GM19238 (cell line): ENCODE measurements around the gene KEAP1.
"Not testable (repeated sequence)": the region's sequence is repeated elsewhere in the genome, so short reads cannot be mapped to it uniquely, and the experiment has no call there.

Experiments used
- DNase-seq: peaks from one replicate; pipeline ENCODE4 v3.0.0; 2011; ENCODE audit warnings: low spot score; ENCODE audit not compliant: insufficient read length

KEAP1 gene

DNA sequence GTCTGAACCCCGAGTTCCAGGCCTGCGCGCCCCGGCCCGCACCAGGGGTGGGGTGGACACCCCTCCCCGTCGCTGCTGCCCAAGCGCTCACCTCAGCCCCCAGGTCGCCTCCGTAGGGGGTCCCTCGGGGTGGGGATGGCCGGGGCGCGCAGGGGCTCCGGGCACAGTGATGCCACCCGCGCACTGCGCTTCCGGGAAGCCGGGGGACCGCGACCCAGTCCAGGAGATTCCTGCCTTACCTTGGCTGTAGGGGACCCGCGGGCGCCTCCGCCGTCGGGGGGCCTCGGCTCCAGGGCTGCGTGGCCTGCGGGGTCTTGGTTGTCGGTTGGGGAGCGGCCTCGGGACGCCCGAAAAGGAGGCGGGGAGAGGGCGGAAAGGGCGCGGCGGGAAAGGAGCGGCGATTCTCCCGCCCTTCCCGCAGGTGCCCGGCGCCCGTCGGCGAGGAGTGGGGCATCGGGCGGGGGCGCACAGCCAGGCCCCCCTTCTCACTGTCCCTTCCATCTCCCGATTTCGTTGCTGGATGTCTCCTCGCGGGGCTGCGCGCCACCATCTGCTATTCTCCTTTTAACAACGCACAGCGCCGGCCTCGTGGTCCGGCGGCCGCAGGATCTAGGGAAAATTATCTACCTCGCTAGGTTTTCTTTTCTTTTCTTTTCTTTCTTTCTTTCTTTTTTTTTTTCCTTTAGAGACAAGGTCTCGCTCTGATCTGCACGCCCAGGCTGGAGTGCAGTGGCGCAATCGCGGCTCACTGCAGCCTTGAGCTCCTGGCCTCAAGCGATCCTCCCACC, at the start of gene KEAP1:
KEAP1 (minus strand) TSS at position 355 of the 788 bp plus-strand sequence. CDS start 3,323 bp downstream, outside the sequence.
- no peak for DNase-seq

DNA sequence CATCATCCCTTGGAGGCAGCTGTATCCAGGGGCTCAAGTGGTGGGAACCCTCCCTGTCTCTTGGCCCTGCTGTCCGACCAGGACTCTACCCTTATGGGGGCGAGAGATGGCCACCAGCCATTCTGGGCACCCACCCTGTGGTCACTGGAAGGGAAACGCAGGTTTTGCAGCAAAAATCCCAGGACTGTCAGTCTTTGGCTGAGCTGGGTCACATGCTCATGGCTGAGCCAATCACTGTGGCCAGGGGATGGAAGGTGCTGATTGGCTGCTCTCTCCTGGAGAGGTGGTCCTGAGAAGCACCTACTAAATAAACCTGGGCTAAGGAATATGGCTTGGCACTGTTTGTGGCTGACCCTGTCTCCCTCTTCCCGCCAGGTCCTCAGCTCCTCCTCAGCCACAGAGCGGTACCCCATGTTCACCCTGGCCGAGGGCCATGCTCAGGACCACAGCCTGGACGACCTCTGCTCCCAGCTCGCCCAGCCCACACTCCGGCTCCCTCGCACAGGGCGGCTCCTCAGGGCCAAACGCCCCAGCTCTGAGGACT, 49.4 kb upstream of the KEAP1 start:
- no peak for DNase-seq

DNA sequence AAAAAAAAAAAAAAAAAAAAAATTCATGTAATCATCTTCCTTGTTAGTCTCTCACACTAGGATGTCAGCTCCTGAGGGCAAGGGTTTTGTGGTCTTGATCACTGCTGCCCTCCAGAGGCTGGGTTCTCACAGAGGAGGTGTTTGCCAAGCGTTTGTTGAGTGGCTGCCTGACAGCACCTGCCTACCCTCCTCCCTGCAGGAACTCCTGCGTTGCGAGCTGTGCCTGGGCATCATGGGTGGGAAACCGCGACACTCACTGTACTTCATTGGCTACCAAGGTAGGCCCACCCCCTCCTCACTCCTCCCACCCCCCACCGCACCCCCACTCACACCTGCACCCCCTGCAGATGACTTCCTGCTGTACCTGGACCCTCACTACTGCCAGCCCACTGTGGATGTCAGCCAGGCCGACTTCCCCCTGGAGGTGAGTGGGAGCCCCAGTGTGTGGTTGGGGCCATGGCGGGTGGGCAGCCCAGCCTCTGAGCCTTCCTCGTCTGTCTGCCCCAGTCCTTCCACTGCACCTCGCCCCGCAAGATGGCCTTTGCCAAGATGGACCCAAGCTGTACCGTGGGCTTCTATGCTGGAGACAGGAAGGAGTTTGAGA, 48.6 kb upstream of the KEAP1 start:
- DNase-seq: no peak

DNA sequence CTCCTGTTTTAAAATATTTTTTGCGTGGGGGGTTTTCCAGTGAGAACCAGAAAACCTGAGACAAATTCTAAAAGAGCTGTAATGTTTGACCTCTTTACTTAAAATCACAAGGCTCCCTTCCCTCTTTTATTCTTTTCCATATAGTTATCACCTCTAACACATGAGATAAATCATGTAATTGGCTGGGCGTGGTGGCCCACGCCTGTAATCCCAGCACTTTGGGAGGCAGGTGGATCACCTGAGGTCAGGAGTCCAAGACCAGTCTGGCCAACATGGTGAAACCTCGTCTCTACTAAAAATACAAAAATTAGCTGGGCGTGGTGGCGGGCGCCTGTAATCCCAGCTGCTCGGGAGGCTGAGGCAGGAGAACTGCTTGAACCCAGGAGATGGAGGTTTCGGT, 47.9 kb upstream of the KEAP1 start:
- DNase-seq: not testable (repeated sequence)

DNA sequence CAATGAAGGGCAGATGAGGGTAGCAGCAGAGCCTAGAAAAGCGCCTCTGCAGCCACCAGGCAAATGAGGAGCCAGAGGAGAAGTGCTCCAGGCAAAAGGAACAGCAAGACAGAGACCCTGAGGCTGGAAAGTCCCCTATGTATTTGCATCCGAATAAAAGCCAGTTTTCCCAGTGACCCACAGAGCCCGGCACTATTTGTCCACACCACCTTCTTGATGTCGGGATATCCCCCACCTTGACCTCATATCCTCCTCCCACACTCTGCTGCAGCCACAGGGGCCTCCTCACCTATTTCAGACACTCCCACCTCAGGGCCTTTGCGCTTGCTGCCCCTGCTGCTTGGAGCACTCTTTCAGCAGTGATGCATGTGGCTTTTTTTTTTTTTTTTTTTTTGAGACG, 47.2 kb upstream of the KEAP1 start:
- no peak for DNase-seq

DNA sequence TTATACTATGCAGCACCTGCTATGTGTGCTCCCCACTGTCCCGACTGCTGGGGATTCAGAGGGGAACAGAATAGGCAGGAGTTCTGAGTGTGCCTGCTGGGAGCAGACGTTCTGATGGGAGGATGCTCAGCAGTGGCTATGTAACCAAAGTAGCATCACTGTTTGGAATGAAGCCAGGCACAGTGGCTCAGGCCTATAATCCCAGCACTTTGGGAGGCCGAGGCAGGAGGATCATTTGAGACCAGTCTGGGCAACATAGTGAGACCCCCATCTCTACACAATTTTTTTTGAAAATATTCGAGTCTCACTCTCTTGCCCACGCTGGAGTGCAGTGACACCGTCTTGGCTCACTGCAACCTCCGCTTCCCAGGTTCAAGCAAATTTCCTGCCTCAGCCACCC, 46.6 kb upstream of the KEAP1 start:
- DNase-seq: no peak

DNA sequence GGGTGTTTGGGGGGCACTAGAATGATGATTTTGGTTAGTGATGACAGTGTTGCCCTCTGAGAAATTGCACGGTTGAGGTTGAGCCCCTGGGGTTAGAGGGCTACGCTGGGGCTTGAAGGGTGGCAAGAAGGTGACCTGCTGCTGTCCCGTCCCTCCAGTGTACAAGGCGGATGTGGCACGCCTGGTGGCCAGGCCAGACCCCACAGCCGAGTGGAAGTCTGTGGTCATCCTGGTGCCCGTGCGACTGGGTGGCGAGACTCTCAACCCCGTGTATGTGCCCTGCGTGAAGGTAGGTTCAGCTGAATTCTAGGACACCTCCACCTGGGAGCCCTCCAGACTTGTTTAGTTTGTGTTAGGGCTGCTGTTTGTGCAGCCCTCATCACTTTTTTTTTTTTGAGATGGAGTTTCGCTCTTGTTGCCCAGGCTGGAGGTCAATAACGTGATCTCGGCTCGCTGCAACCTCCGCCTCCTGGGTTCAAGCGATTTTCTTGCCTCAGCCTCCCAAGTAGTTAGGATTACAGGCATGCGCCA, 45.7 kb upstream of the KEAP1 start:
- DNase-seq: no peak

DNA sequence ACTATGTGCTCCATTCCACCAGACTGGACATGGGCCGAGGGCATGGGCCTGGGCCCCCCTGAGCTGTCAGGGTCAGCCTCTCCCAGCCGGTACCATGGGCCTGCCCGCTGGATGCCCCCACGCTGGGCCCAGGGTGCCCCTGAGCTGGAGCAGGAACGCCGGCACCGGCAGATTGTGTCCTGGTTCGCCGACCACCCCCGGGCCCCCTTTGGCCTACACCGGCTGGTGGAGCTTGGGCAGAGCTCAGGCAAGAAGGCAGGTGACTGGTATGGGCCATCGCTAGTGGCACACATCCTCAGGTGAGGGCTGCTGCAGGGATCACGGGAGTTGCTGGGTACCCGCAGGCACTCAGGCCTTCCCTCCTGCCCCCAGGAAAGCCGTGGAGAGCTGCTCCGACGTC, 43.7 kb upstream of the KEAP1 start:
- no peak for DNase-seq

DNA sequence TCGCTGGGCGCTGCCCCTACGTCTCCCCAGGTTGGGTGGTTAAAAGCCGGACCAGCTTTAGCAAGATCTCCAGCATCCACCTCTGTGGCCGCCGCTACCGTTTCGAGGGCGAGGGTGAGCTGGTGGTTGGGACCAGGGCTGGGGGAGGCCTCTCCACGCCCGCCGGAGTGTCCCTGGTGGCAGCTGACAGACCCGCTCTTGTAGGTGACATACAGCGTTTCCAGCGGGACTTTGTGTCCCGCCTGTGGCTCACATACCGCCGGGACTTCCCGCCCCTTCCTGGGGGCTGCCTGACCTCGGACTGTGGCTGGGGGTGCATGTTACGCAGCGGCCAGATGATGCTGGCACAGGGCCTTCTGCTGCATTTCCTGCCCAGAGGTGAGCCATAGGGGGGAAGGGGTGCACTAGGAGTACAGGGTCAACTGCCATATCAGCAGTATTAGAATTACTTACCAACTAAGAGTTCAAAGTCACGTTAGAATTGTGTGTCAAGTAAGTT, 41.6 kb upstream of the KEAP1 start:
- no peak for DNase-seq

DNA sequence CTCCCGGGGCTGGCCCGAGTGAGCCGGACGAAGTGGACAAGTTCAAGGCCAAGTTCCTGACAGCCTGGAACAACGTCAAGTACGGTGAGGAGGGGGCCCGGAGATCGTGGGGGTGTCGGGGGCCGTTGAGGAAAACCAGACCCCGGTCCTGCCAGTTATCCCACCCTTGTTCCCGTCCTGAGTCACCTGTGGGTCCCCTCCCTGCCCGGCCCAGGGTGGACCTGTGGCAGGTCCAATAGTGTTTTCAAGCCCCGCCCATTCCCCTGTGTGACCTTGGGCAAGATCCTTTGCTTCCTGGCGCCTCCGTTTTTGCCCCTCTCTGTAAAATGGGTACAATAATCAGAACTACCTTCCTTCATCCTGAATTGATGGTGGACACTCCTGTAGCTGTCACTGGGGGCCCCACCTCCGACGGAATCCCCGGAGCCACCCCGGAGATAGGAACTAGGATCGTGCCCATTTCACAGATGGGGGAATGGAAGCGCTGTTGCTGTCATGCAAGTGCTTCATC, 41.1 kb upstream of the KEAP1 start:
- DNase-seq: no peak

DNA sequence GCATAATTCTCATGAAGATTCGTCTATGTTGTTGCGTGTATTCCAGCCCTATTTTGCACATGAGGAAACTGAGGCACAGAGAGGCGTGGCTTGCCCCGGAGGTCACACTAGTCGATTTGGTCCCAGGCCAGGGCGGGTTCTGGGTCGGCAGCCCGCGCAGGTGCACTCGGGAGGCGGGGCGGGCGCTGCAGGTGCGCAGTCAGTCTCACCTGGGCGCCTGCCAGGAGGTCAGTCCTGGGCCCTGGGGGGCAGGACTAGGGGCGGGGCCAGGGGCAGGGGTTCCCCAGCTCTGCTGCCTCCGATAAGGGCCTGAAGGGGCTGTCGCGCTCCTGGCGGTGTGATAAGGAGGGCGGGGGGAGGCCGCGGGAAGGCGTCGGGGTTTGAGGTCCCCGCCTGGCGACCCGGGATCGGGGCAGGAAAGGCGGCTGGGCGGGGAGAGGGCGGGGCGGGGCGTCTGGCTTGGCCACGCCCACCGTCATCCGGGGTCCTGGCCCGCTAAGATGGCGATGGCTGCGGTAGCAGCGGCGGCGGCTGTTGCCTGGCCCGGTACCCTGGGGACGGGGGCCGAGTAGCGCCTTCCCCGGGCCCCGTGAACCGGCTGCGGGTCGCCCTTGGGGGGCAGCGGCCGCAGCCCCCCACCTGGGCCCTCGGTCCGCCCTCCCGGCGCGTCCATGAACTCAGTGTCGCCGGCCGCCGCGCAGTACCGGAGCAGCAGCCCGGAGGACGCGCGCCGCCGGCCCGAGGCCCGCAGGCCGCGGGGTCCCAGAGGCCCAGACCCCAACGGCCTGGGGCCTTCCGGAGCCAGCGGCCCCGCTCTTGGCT, 40.5 kb upstream of the KEAP1 start, which contains the start of gene ATG4D:
ATG4D (plus strand) TSS at position 485 of the 822 bp plus-strand sequence; CDS start at position 672, 187 bp downstream.
- peak; percentile 95 for DNase-seq

DNA sequence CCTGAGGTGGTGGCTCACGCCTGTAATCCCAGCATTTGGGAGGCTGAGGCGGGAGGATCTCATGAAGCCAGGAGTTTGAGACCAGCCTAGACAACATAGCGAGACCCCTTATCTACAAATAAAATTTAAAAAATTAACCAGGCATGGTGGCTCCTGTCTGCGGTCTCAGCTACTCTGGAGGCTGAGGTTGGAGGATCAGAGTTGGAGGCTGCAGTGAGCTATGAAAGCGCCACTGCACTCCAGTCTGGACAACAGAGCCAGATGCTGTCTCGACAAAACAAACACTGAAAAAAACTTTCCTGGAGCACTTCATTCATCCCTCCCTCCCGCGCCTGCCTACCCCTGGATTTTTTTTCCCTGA, 39.9 kb upstream of the KEAP1 start:
- no peak for DNase-seq

DNA sequence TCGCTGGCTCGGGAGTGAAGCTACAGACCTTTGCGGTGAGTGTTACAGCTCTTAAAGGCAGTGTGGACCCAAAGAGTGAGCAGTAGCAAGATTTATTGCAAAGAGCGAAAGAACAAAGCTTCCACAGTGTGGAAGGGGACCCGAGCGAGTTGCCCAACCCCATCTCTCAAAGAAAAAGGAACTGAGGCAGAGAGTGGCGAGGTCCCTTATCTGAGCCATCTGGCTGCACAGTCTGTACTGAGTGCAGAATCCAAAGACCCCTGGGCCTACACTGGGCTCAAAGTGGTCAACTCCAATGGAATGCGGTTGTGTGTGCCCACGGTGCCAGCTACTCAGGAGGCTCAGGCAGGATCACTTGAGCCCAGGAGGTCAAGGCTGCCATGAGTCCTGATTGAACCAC, 35.9 kb upstream of the KEAP1 start:
- not testable (repeated sequence) for DNase-seq

DNA sequence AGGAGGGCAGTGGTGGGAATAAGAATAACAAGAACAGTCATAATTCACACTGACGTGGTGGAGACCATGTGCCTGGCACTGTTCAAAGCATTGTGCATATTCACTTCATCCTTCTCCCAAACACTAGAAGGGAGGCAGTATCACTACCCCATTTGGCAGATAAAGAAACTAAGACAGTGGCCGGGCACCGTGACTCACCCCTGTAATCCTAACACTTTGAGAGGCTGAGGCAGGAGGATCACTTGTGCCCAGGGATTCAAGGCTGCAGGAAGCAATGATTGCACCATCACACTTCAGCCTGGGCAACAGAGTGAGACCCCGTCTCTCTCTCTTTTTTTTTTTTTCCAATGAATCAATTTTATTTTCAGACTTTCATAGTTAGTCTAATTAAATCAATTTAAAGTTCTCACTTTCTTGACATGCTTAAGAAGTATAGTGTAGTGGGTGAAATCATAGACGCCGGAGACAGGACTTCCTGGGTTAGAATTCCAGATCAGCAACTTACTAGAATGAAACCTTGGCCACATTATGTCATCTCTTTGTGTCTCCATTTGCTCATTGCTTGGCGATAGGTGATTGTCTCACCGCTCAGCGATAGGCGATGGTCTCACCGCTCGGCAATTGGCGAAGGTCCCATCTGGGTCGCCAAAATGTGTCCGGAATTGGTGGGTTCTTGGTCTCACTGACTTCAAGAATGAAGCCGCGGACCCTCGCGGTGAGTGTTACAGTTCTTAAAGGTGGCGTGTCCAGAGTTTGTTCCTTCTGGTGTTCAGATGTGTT, 35.2 kb upstream of the KEAP1 start:
- no peak for DNase-seq

DNA sequence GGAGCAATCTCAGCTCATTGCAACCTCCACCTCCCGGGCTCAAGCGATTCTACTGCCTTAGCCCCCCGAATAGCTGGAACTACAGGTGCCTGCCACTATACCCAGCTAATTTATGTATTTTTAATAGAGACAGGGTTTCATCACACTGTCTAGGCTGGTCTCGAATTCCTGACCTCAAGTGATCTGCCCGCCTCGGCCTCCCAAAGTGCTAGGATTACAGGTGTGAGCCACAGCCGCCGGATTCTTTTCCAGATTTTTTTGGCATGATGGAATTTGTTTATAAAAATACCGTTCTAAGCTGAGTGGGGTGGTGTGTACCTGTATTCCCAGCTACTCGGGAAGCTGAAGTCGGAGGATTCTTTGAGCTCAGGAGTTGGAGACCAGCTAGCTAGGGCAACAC, 34.5 kb upstream of the KEAP1 start:
- no peak for DNase-seq

DNA sequence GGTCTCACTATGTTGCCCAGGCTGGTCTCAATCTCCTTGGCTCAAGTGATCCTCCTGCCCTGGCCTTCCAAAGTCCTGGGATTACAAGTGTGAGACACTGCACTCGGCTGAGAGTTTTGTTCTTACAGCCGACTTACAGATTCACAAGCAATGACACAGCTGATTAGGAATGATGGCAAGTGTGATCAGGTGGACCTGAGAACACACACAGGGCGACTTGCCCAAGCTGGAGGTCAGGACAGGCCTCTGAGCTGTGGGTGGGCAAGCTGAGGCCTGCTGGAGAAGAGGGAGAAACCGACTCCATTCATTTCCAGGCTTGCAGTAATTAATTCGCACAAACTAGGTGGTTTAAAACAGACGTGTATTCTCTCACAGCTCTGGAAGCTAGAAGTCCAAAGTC, 32.5 kb upstream of the KEAP1 start:
- no peak for DNase-seq

DNA sequence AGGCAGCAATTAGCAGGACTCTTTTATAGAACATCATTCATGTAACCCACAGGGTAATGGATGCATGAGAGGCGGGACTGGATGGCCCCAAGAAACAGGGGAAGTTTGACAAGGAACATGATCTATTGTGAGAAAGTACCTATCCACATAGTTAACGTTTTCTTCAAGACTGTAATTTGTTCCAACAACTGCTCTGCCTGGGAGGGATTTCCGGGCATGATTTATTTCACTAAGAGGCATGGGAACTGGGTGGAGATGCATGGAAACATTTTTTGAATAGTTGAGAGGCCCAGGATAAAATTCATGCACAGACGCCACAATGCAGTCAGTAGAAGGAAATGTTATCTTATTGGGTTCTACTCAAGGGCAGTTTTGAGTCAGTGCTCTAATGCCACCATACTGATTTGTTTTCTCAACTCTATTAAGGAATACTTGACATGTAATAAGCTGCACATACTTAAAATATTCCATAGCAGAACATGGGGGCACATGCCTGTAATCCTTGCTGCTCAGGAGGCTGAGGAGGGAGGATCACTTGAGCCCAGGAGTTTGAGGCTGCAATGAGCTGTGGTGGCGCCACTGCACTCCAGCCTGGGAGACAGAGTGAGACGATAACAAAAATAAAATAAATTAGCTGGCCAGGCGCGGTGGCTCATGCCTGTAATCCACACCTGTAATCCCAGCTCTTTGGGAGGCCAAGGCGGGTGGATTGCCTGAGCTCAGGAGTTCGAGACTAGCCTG, 30.7 kb upstream of the KEAP1 start:
- no peak for DNase-seq

DNA sequence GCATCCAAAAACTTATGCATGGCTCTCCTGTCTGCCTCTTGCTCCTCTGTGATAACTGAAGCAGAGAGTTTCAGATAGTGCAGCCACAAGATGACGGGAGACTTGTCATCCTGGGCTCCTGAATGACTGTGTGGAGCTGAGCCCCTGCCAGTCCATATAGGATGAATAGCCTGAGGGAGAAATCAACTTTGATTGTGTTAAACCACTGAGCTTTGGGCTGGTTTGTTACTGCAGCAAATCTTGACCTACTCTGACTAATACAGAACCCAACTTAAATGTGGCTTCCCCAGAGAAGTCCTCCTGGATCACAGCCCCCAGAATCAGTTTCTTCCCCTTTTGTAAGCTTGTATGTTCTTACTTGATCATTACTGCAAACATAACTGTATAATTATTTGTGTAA, 29.3 kb upstream of the KEAP1 start:
- no peak for DNase-seq

DNA sequence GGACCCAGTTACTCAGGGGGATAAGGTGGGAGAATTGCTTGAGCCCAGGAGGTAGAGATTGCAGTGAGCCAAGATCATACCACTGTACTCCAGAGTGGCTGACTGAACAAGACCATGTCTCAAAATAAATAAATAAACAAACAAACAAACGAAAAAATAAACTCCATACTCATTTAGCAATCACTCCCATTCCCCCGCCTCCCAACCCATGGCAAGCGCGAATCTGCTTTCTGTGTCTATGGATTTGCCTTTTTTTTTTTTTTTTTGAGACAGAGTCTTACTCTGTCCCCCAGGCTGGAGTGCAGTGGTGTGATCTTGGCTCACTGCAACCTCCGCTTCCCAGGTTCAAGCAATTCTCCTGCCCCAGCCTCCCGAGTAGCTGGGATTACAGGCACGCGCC, 23.7 kb upstream of the KEAP1 start:
- DNase-seq: not testable (repeated sequence)

DNA sequence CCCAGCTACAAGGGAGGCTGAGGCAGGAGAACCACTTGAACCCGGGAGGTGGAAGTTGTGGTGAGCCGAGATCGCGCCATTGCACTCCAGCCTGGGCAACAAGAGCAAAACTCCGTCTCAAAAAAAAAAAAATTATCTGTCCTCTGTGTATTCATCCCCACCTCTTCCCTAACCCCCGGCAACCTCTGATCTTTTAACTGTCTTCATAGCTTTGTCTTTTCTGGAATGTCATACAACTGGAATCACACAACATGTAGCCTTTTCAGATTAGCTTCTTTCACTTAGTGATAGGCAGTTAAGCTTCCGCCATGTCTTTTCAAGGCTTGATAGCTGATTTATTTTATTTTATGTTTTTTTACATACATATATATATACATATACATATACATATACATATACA, 22.5 kb upstream of the KEAP1 start:
- DNase-seq: no peak
